ES-I3 (cell line): ENCODE results near the gene PXMP2.
"Not testable (repeated sequence)": the region's sequence is repeated elsewhere in the genome, so short reads cannot be mapped to it uniquely, and the experiment has no call there.

Experiments used
- H3K36me3 ChIP-seq: 2 replicates; pipeline ENCODE4 v1.6.1; 2013; ENCODE audit warnings: mild to moderate bottlenecking, low read length, control low read depth, moderate library complexity; ENCODE audit not compliant: insufficient read depth
- H3K4me1 ChIP-seq: 2 replicates; pipeline ENCODE4 v1.6.1; 2013; ENCODE audit warnings: mild to moderate bottlenecking, control low read depth, low read length; ENCODE audit not compliant: insufficient read depth
- H3K9ac ChIP-seq: 2 replicates; pipeline ENCODE4 v1.6.1; 2013; ENCODE audit warnings: low read depth, mild to moderate bottlenecking, low read length, moderate library complexity
- H3K9me3 ChIP-seq: 2 replicates; pipeline ENCODE4 v1.6.1; 2013; ENCODE audit warnings: mild to moderate bottlenecking, low read length, moderate library complexity; ENCODE audit not compliant: control insufficient read depth, insufficient read depth

The PXMP2 gene

GRCh38 chr12:132753670-132754069 is 66.3 kb downstream of the PXMP2 start:
- peaks cover 18% of the 10 kb centered on the region for H3K36me3 ChIP-seq
- H3K4me1 ChIP-seq, H3K9me3 ChIP-seq, H3K9ac ChIP-seq: not testable (repeated sequence)

- H3K36me3 ChIP-seq, result peaks cover 18% of the 10 kb centered on the region
- no peaks in the 10 kb centered on the region for H3K4me1 ChIP-seq
- H3K9me3 ChIP-seq, result no peaks in the 10 kb centered on the region
- no peak overlapping the region for H3K9ac ChIP-seq
Measured at GRCh38 chr12:132754160-132754932, 67.0 kb downstream of the PXMP2 start.
